ENCODE data around the gene GUCY1A2.
"Not testable (repeated sequence)": the region's sequence is repeated elsewhere in the genome, so short reads cannot be mapped to it uniquely, and the experiment has no call there.

DNA sequence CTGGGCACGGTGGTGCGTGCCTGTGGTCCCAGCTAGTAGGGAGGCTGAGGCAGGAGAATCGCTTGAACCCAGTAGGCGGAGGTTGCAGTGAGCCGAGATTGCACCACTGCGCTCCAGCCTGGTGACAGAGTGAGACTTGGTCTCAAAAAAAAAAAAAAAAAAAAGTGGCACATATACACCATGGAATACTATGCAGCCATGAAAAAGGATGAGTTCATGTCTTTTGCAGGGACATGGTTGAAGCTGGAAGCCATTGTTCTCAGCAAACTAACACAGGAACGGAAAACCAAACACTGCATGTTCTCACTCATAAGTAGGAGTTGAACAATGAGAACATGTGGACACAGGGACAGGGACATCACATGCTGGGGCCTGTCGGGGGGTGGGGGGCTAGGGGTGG, 241.0 kb downstream of the GUCY1A2 start:
- TF ChIP-seq, protein P1, sequence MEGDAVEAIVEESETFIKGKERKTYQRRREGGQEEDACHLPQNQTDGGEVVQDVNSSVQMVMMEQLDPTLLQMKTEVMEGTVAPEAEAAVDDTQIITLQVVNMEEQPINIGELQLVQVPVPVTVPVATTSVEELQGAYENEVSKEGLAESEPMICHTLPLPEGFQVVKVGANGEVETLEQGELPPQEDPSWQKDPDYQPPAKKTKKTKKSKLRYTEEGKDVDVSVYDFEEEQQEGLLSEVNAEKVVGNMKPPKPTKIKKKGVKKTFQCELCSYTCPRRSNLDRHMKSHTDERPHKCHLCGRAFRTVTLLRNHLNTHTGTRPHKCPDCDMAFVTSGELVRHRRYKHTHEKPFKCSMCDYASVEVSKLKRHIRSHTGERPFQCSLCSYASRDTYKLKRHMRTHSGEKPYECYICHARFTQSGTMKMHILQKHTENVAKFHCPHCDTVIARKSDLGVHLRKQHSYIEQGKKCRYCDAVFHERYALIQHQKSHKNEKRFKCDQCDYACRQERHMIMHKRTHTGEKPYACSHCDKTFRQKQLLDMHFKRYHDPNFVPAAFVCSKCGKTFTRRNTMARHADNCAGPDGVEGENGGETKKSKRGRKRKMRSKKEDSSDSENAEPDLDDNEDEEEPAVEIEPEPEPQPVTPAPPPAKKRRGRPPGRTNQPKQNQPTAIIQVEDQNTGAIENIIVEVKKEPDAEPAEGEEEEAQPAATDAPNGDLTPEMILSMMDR (IDR thresholded peaks at IDR 0.05), result not testable (repeated sequence)
- not testable (repeated sequence) for TF ChIP-seq POLR2A, EP300 (IDR thresholded peaks at IDR 0.05)
